Renal pelvis (tissue), 4 donors: ENCODE data around the gene IPO13. TPM values are rescaled to one million over a fixed set of nuclear protein-coding genes. Genes with fewer than 3 reads are reported as not detected.

ENCODE experiments used
- DNase-seq: peaks from one replicate; pipeline ENCODE4 v3.0.0-alpha.2; 2013
- polyA plus RNA-seq, 3 donors: library from polyadenylated mRNA; unstranded; fragments of 120-200 nt; gene quantifications; one replicate each; pipeline ENCODE4 v1.2.1, GENCODE V29; 2013; ENCODE audit not compliant: insufficient read length in 3 of 3

Gene IPO13
- polyA plus RNA-seq, 3 donors = 42.6 to 44.7 (median 44.6) TPM

GRCh38 chr1:43971336-43971980 is 24.7 kb downstream of the IPO13 start:
- no peak for DNase-seq

GRCh38 chr1:43973981-43974442 is 27.3 kb downstream of the IPO13 start:
- no peak for DNase-seq

GRCh38 chr1:43974443-43975248 is 27.9 kb downstream of the IPO13 start, which contains the start of gene ATP6V0B:
Gene ATP6V0B (plus strand): TSS chr1:43974960. CDS start chr1:43975041, 81 bp downstream.
- DNase-seq = peak; percentile 93

GRCh38 chr1:43975249-43975961 is 28.7 kb downstream of the IPO13 start:
- DNase-seq = no peak

GRCh38 chr1:43976045-43976444 is 29.3 kb downstream of the IPO13 start:
- DNase-seq = no peak

GRCh38 chr1:43976890-43977289 is 30.1 kb downstream of the IPO13 start:
- DNase-seq = no peak

GRCh38 chr1:43977376-43978263 is 30.9 kb downstream of the IPO13 start:
- DNase-seq = no peak

GRCh38 chr1:43978264-43978550 is 31.5 kb downstream of the IPO13 start:
- DNase-seq = no peak

- DNase-seq = no peak
Measured at GRCh38 chr1:43978551-43979260, 32.0 kb downstream of the IPO13 start, which contains the start of gene B4GALT2. Gene B4GALT2 (plus strand): TSS chr1:43979210. CDS start chr1:43981161, 1,951 bp downstream.

GRCh38 chr1:43979261-43979527 is 32.4 kb downstream of the IPO13 start:
- DNase-seq = no peak

GRCh38 chr1:43979528-43980254 is 32.9 kb downstream of the IPO13 start:
- no peak for DNase-seq

- DNase-seq = no peak
Measured at GRCh38 chr1:43980255-43981134, 33.7 kb downstream of the IPO13 start.

GRCh38 chr1:43981135-43981491 is 34.4 kb downstream of the IPO13 start:
- DNase-seq = no peak

GRCh38 chr1:43981636-43982035 is 34.9 kb downstream of the IPO13 start:
- no peak for DNase-seq

GRCh38 chr1:43982241-43982640 is 35.5 kb downstream of the IPO13 start:
- no peak for DNase-seq

GRCh38 chr1:43982808-43983207 is 36.1 kb downstream of the IPO13 start:
- no peak for DNase-seq

- DNase-seq = no peak
Measured at GRCh38 chr1:43983253-43983899, 36.6 kb downstream of the IPO13 start.

GRCh38 chr1:43984855-43985254 is 38.1 kb downstream of the IPO13 start:
- DNase-seq = no peak

GRCh38 chr1:43985984-43986595 is 39.3 kb downstream of the IPO13 start:
- no peak for DNase-seq
